Anterior cingulate cortex (tissue), 58 donors: ENCODE measurements around the gene SPATA16.
"Not testable (repeated sequence)": the region's sequence is repeated elsewhere in the genome, so short reads cannot be mapped to it uniquely, and the experiment has no call there.

Source experiments
- DNase-seq, 58 donors: peaks; one replicate each; lab custom pipeline; 2025; lab: John Stamatoyannopoulos, UW

The SPATA16 gene

GRCh38 chr3:173140986-173141385 is at the start of gene SPATA16:
Gene SPATA16 (minus strand): TSS chr3:173141235. CDS start chr3:173117731, 23,504 bp downstream.
- DNase-seq = no peak

DNA sequence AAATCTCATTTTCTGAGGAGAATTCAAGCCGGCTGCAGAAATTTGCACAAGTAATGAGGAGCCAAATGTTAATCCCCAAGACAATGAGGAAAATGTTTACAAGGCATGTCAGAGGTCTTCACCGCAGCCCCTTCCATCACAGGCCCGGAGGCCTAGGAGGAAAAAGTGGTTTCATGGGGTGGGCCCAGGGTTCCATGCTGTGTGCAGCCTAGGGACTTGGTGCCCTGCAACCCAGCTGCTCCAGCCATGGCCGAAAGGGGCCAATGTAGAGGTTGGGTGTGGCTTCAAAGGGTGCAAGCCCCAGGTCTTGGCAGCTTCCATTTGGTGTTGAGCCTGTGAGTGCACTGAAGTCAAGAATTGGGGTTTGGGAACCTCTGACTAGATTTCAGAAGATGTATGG is 42.0 kb upstream of the SPATA16 start:
- DNase-seq = not testable (repeated sequence)

DNA sequence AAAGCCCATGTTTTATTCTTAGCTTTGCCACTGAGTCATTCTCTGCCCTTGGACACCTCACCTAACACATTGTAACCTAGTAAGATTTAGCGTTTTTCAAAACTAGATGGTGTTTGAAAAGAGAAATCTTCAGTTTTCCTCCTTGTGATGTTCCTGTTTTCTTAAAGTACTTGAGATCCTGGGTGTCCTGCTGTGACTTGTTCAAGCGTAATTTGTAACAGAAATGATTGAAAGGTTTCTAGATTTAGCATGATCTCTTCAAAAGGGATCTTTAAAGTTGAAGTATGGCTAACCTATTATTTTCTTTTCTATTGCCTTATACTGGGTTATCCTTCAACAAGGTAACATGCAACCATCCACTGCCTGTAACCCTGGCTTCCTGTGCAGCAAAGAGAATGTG is 32.6 kb upstream of the SPATA16 start:
- no peak for DNase-seq

DNA sequence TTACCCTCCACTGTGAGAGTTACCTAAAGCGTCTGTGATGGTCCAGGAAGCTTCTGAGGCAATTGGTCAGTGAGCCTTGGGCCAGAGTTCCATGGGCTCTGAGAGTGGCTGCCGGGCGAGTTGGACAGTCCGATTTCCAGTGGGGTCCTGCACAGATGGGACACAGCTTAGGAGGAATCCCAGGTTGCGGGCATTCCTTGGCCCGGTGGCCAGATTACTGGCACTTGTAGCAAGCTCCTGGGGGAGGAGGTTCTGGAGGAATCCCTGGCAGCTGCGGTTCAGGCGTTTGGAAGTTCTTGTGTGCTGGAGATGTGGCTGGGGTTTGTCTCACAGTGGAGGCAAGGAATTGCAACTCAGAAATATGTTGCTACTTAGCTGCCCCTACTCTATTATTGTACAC is 18.1 kb upstream of the SPATA16 start:
- not testable (repeated sequence) for DNase-seq

DNA sequence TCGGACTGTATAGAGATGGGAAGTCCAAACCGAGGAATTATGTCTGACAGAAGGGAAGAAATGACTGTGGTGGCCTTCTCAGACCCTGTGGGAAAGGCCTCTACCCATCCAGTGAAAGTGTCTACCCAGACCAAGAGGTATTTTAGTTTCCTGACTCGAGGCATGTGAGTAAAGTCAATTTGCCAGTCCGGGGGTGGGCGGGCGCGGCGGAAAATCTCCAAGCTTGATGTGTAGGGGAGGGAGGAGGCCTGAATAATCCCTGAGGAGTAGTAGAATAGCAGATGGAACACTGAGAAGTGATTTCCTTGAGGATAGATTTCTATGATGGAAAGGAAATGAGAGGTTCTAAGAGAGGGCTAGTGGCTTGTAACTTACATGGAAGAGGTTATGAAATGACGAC is 15.5 kb upstream of the SPATA16 start:
- peak in 13 of 58 donors; percentile 1 to 43 (median 5) for DNase-seq

DNA sequence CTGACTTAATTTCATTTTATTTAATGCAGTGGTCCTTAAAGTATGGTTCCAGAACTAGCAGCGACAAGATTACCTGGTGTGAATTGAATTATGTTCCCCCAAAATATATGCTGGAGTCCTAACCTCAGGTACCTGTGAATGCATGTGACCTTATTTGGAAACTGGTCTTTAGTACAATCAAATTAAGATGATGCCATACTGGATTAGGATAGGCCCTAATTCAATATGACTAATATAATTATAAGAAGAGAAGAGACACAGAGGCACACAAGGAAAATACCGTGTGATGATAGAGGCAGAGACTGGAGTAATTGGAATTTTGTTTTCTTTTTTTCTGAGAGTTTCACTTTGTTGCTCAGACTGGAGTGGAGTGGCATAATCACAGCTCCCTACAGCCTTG is 12.6 kb upstream of the SPATA16 start:
- DNase-seq = no peak

- DNase-seq = no peak
Measured at GRCh38 chr3:173139420-173139819, 1.6 kb downstream of the SPATA16 start.

GRCh38 chr3:173138026-173138425 is 3.0 kb downstream of the SPATA16 start:
- no peak for DNase-seq

- no peak for DNase-seq
Measured at GRCh38 chr3:173135059-173135458, 6.0 kb downstream of the SPATA16 start.

DNA sequence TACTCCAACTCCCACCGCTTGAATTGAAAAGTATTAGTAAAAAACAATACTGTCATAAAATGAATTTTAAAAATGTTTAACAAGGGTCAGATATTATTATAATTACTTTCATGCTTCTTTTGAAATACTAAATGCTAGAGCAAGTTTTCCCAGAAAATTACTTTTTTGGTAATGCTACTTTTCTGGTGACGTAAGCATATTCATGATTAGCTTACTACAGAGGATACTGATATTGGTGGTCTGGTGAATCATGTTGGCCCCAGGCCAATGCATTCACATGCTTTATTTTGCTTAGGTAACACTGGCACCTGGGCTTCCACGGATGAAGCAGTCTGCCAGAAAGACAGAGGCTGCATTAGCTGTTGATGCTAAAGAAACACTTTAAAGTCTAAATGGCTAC is 12.4 kb downstream of the SPATA16 start:
- no peak for DNase-seq

GRCh38 chr3:173111321-173111720 is 29.7 kb downstream of the SPATA16 start:
- no peak for DNase-seq

DNA sequence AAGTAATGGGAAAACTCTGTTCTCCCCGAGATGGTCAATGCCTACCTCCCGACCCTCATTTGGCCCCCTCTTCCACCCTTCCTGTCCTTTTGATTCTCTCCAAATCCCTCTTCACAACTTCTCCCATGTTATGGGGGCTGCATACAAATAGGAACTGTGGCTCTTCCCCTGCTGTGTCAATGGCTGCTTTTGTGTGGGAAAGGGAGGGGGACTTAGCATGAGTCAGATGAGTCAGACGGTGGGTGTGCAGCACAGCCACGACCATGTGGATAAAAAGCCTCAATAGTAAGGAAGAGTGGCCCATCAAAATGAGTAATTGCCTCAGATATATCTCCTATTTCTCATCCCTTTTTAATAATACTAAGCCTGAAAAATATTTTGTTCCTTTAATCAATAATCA is 31.9 kb downstream of the SPATA16 start:
- peak in 4 of 58 donors; percentile 0 to 15 (median 4) for DNase-seq

DNA sequence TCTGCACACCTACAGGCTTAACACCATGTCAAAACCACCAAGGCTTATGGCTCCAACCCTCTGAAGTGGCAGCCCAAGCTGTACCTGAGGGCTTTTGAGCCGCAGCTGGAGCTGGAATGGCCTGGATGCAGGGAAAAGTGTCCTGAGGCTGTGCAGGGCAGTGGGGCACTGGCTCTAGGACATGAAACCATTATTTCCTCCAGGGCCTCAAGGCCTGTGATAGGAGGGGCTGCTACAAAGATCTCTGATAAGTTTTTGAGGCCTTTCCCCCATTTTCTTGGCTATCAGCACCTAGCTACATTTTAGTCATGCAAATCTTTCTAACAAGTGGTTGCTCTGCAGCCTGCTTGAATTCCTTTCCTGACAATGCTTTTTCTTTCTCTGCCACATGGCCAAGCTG is 37.6 kb downstream of the SPATA16 start:
- DNase-seq = no peak

- no peak for DNase-seq
Measured at GRCh38 chr3:173098959-173099358, 42.1 kb downstream of the SPATA16 start.

DNA sequence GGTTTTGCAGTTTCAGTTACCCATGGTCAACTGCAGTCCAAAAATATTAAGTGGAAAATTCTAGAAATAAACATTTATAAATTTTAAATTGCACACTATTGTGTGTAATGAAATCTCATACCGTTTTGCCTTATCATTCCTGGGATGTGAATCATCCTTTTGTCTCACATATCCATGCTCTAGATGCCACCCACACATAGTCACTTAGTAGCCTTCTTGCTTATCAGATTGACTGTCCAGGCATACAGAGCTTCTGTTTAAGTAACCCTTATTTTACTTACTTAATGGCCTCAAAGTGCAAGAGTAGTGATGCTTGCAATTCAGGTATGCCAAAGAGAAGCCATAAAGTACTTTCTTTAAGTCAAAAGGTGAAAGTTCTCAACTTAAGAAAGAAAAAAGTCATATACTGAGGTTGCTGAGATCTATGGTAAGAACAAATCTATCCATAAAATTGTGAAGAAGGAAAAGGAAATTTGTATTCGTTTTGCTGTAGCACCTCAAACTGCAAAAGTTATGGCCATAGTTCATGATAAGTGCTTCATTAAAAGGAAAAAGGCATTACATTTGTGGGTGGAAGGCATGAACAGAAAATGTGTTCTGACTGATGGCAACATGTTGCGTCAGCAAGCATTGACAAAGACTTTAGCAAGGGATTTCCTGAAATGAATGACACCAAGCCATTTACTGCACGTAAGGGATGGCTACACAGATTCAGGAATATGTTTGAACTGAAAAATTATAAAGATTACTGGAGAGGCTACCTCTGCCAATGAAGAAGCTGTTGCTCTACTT is 43.8 kb downstream of the SPATA16 start:
- DNase-seq = no peak

GRCh38 chr3:173096140-173096539 is 44.9 kb downstream of the SPATA16 start:
- DNase-seq = no peak

- DNase-seq = no peak
Measured at GRCh38 chr3:173092038-173092437, 49.0 kb downstream of the SPATA16 start.

DNA sequence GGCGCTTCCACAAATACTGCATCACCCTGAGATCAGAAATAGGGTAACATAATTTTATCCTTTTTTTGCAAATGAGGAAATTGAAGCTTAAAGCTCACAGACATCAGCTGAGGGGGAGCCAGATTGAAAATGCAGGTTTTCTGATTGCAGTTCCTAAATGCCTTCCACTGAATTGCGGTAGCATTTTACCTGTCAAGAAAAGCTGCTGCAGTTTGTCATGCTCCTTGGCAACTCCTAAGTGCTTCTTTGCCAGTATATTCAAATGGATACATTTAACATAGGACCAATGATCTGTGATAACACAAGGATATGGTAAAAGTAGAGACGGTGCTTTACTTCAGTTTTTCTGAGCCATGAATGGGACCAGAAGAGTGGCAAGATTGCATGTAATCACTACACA is 50.5 kb downstream of the SPATA16 start:
- no peak for DNase-seq

GRCh38 chr3:173089283-173089682 is 51.8 kb downstream of the SPATA16 start:
- DNase-seq = no peak

GRCh38 chr3:173078525-173078924 is 62.5 kb downstream of the SPATA16 start:
- DNase-seq = peak in 1 of 58 donors; percentile 43

GRCh38 chr3:173066044-173067004 is 74.7 kb downstream of the SPATA16 start:
- DNase-seq = no peak
